Activated B cell treated with CpG ODN at 0.5 μM for 24 hours (primary cell): Measurements from ENCODE around the gene SRD5A3. TPM values are rescaled to one million over a fixed set of nuclear protein-coding genes. Genes with fewer than 3 reads are reported as not detected.

Experiments
- ATAC-seq: fragments of 200-7000 bp; cut with Tn5 transposase; one replicate; pipeline ENCODE4 v1.10.0; 2021; ENCODE audit warnings: low read depth, mild to moderate bottlenecking, moderate library complexity
- CTCF ChIA-PET: fragments of 350-600 bp; sonication (Branson Sonifier 250); formaldehyde crosslinking; loops from one replicate; lab custom pipeline; 2021; ENCODE audit warnings: antibody characterized with exemption; lab: Charles Lee
- POLR2A ChIA-PET: fragments of 350-600 bp; sonication (Branson Sonifier 250); formaldehyde crosslinking; loops from one replicate; lab custom pipeline; 2021; ENCODE audit warnings: antibody characterized with exemption; lab: Charles Lee
- DNase-seq: peaks from one replicate; pipeline ENCODE4 v3.0.0; 2022
- H3K27ac Mint-ChIP-seq: one replicate; pipeline ENCODE4 v1.8.0; 2020; ENCODE audit warnings: mixed read lengths
- H3K27me3 Mint-ChIP-seq: one replicate; pipeline ENCODE4 v1.8.0; 2021; ENCODE audit warnings: mixed read lengths
- H3K36me3 Mint-ChIP-seq: one replicate; pipeline ENCODE4 v1.8.0; 2021; ENCODE audit warnings: low read depth, mixed read lengths
- H3K4me1 Mint-ChIP-seq: one replicate; pipeline ENCODE4 v1.8.0; 2021; ENCODE audit warnings: mixed read lengths
- H3K4me3 Mint-ChIP-seq: one replicate; pipeline ENCODE4 v1.8.0; 2020; ENCODE audit warnings: mild to moderate bottlenecking, mixed read lengths
- H3K9me3 Mint-ChIP-seq: one replicate; pipeline ENCODE4 v1.8.0; 2020; ENCODE audit warnings: mixed read lengths
- CTCF ChIP-seq: fragments of 200-600 bp; IDR thresholded peaks from one replicate; pipeline ENCODE4 v1.8.0; 2022; ENCODE audit warnings: antibody characterized with exemption, mild to moderate bottlenecking
- intact Hi-C: fragments of 100-400 bp; cut with micrococcal nuclease; formaldehyde crosslinking; loops from one replicate; pipeline ENCODE4 v1.15.1; 2024
- total RNA-seq: library from RNA; stranded (reverse); gene quantifications from 2 replicates; pipeline ENCODE4 v1.2.3, GENCODE V29; 2022

The SRD5A3 gene
- total RNA-seq, 1 donor from 2014 or later: 5.7 TPM

GRCh38 chr4:55397126-55397436, 51.0 kb downstream of the SRD5A3 start:
- Mint-ChIP-seq H3K9me3 (no peaks in the 10 kb centered on the region), H3K36me3 (peaks cover 34% of the 10 kb centered on the region), H3K27me3 (no peaks in the 10 kb centered on the region), H3K4me1 (peaks cover 49% of the 10 kb centered on the region), H3K27ac (peak overlapping the region; percentile 73), H3K4me3 (peak overlapping the region; percentile 82)
- CTCF ChIA-PET: interaction anchor here (2.3 to 3.0 kb wide), 2 partner anchors 12 to 469 kb away, joined by 9 to 11 read pairs; no protein-coding TSS in a partner anchor
- intact Hi-C loops: loop anchor here (2.0 to 5.0 kb wide), 2 partner anchors 1420 to 1512 kb away; no protein-coding TSS in a partner anchor
- TF ChIP-seq CTCF: no peak
- DNase-seq (no peak), ATAC-seq (no peak)
- POLR2A ChIA-PET: interaction anchor here (1.0 to 2.6 kb wide), 3 partner anchors 14 to 552 kb away, joined by 4 to 35 read pairs (median 5); partner anchors contain the start of genes CEP135 and CLOCK

GRCh38 chr4:55397520-55398321, 51.7 kb downstream of the SRD5A3 start:
- CTCF ChIA-PET: interaction anchor here (2.2 kb wide), 1 partner anchor 52 kb away, joined by 7 read pairs; the partner anchor contains the start of gene SRD5A3

GRCh38 chr4:55398461-55398860, 52.4 kb downstream of the SRD5A3 start:
- TF ChIP-seq CTCF: no peak
- no peak for DNase-seq
- ChIA-PET POLR2A (interaction anchor here (0.8 to 0.9 kb wide), 2 partner anchors 18 to 34 kb away, joined by 4 to 7 read pairs; no protein-coding TSS in a partner anchor), CTCF (interaction anchor here (2.2 kb wide), 1 partner anchor 52 kb away, joined by 7 read pairs; the partner anchor contains the start of gene SRD5A3)
- no peaks in the 10 kb centered on the region for H3K9me3 Mint-ChIP-seq
- peaks cover 38% of the 10 kb centered on the region for H3K36me3 Mint-ChIP-seq
- H3K27ac Mint-ChIP-seq: no peak overlapping the region
- intact Hi-C loops: loop anchor here (1.0 to 5.0 kb wide), 2 partner anchors 11 to 1419 kb away; no protein-coding TSS in a partner anchor
- H3K4me3 Mint-ChIP-seq: peak overlapping the region; percentile 82
- ATAC-seq: no peak
- no peaks in the 10 kb centered on the region for H3K27me3 Mint-ChIP-seq
- H3K4me1 Mint-ChIP-seq: peaks cover 51% of the 10 kb centered on the region

More at GRCh38 chr4:55397520-55398321, 51.7 kb downstream of the SRD5A3 start:
- intact Hi-C loops: loop anchor here (1.0 to 5.0 kb wide), 3 partner anchors 12 to 1511 kb away; no protein-coding TSS in a partner anchor
- Mint-ChIP-seq H3K9me3 (no peaks in the 10 kb centered on the region), H3K4me3 (peak overlapping the region; percentile 82), H3K27me3 (no peaks in the 10 kb centered on the region), H3K27ac (peak overlapping the region; percentile 73), H3K36me3 (peaks cover 34% of the 10 kb centered on the region), H3K4me1 (peaks cover 49% of the 10 kb centered on the region)
- no peak for TF ChIP-seq CTCF
- ATAC-seq: no peak
- no peak for DNase-seq
- POLR2A ChIA-PET: no interaction called here

GRCh38 chr4:55398966-55399365, 52.9 kb downstream of the SRD5A3 start:
- no peak for TF ChIP-seq CTCF
- intact Hi-C loops: loop anchor here (1.0 to 5.0 kb wide), 2 partner anchors 10 to 1418 kb away; no protein-coding TSS in a partner anchor
- no peak for ATAC-seq
- Mint-ChIP-seq H3K36me3 (peaks cover 43% of the 10 kb centered on the region), H3K27ac (peak overlapping the region; percentile 37), H3K4me3 (peak overlapping the region; percentile 82), H3K9me3 (no peaks in the 10 kb centered on the region), H3K4me1 (peaks cover 56% of the 10 kb centered on the region), H3K27me3 (no peaks in the 10 kb centered on the region)
- no peak for DNase-seq
- POLR2A ChIA-PET: interaction anchor here (0.8 to 1.3 kb wide), 3 partner anchors 18 to 53 kb away, joined by 4 to 8 read pairs (median 7); partner anchors contain the start of gene SRD5A3
- CTCF ChIA-PET: interaction anchor here (1.0 to 2.2 kb wide), 2 partner anchors 53 to 470 kb away, joined by 3 to 7 read pairs; partner anchors contain the start of gene SRD5A3
